Tibial nerve (tissue), 4 donors: ENCODE results near the gene TBC1D14. TPM values are rescaled to one million over a fixed set of nuclear protein-coding genes. Genes with fewer than 3 reads are reported as not detected.

ENCODE experiments used
- DNase-seq, 2 donors: peaks; one replicate each; pipeline ENCODE4 v3.0.0-alpha.2; 2019; ENCODE audit warnings: low spot score in 2 of 2
- H3K27ac ChIP-seq, 4 donors: fragments of 200-600 bp; sonication (generic) in 3 of 4; one replicate each; pipeline ENCODE4 v1.5.1; 2017 to 2019; ENCODE audit warnings: mild to moderate bottlenecking in 1 of 4
- H3K27me3 ChIP-seq, 2 donors: fragments of 200-600 bp; sonication (generic) in 1 of 2; one replicate each; pipeline versions ENCODE4 v1.5.1 to v1.6.0; 2017 to 2019
- H3K36me3 ChIP-seq, 3 donors: fragments of 200-600 bp; sonication (generic); one replicate each; pipeline ENCODE4 v1.5.1; 2018 to 2019
- H3K4me1 ChIP-seq, 4 donors: fragments of 200-600 bp; sonication (generic) in 3 of 4; one replicate each; pipeline ENCODE4 v1.5.1; 2017 to 2019
- H3K4me3 ChIP-seq, 4 donors: fragments of 200-600 bp; sonication (generic) in 3 of 4; one replicate each; pipeline ENCODE4 v1.5.1; 2017 to 2019; ENCODE audit warnings: mild to moderate bottlenecking in 1 of 4, moderate library complexity in 1 of 4
- H3K9me3 ChIP-seq, 4 donors: fragments of 200-600 bp; sonication (generic) in 3 of 4; one replicate each; pipeline ENCODE4 v1.5.1; 2017 to 2019
- EP300 ChIP-seq, 2 donors: sonication (generic); formaldehyde crosslinking; IDR thresholded peaks; one replicate each; pipeline ENCODE4 v1.6.1; 2017; ENCODE audit warnings: antibody characterized with exemption in 2 of 2, mild to moderate bottlenecking in 1 of 2
- POLR2A ChIP-seq, 2 donors: fragments of 450-650 bp; IDR thresholded peaks; one replicate each; pipeline ENCODE4 v1.6.1; 2017; ENCODE audit warnings: antibody characterized with exemption in 2 of 2, mild to moderate bottlenecking in 2 of 2, moderate library complexity in 2 of 2
- WGBS, 2 donors: methylation state at CpG; one replicate each; pipeline ENCODE4 v1.1.5; 2018; 5-methylcytosine and 5-hydroxymethylcytosine counted together
- total RNA-seq, 4 donors: library from RNA; depleted of rRNA; stranded (reverse); fragments of >200 nt; gene quantifications; one replicate each; pipeline ENCODE4 v1.1.0, GENCODE V29; 2016
- TF ChIP-seq, protein P1 (sequence below), 5 experiments: fragments of 200-600 bp in 3 of 5; fragments of 450-650 bp in 2 of 5; sonication (generic) in 3 of 5; IDR thresholded peaks; one replicate each; pipeline ENCODE4 v1.5.1; 2016 to 2019; ENCODE audit warnings: antibody characterized with exemption in 5 of 5, mild to moderate bottlenecking in 3 of 5, moderate library complexity in 2 of 5

TBC1D14 gene
- total RNA-seq, 4 donors from 2014 or later: 46.9 to 65.7 (median 51.3) TPM

DNA sequence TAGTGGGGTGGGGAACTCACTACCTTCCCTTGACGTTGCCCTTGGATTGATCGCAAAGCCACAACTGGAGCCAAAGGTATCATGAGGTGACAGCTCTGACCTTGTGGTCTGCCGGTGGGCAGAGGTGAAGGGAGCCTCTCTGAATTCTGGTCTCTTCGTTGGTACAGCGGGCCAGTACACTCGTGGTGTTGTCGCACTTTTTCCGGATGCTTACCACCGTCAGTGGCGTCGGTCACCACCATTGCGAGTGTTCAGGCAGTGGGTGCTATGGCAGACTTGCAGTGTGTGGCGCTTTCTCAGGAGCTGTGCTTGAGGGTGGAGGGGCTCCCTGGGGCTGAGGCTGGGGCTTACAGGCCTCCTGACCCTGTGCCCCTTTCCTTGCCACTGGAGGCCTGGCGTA is 163.4 kb downstream of the TBC1D14 start:
- Histone ChIP-seq H3K4me1 (peaks cover 0 to 22% (median 8%) of the 10 kb centered on the region in 4 donors), H3K9me3 (no peaks in the 10 kb centered on the region), H3K4me3 (no peak overlapping the region), H3K27ac (no peak overlapping the region), H3K36me3 (no peaks in the 10 kb centered on the region), H3K27me3 (no peaks in the 10 kb centered on the region)
- no peak for TF ChIP-seq EP300 (IDR thresholded peaks at IDR 0.05)
- no peak for TF ChIP-seq POLR2A (IDR thresholded peaks at IDR 0.05)
- TF ChIP-seq, protein P1, sequence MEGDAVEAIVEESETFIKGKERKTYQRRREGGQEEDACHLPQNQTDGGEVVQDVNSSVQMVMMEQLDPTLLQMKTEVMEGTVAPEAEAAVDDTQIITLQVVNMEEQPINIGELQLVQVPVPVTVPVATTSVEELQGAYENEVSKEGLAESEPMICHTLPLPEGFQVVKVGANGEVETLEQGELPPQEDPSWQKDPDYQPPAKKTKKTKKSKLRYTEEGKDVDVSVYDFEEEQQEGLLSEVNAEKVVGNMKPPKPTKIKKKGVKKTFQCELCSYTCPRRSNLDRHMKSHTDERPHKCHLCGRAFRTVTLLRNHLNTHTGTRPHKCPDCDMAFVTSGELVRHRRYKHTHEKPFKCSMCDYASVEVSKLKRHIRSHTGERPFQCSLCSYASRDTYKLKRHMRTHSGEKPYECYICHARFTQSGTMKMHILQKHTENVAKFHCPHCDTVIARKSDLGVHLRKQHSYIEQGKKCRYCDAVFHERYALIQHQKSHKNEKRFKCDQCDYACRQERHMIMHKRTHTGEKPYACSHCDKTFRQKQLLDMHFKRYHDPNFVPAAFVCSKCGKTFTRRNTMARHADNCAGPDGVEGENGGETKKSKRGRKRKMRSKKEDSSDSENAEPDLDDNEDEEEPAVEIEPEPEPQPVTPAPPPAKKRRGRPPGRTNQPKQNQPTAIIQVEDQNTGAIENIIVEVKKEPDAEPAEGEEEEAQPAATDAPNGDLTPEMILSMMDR (IDR thresholded peaks at IDR 0.05): no peak
- 91 to 95% methylated on average over 12 to 13 of the region's 14 CpGs for WGBS, 2 donors
- DNase-seq: no peak

DNA sequence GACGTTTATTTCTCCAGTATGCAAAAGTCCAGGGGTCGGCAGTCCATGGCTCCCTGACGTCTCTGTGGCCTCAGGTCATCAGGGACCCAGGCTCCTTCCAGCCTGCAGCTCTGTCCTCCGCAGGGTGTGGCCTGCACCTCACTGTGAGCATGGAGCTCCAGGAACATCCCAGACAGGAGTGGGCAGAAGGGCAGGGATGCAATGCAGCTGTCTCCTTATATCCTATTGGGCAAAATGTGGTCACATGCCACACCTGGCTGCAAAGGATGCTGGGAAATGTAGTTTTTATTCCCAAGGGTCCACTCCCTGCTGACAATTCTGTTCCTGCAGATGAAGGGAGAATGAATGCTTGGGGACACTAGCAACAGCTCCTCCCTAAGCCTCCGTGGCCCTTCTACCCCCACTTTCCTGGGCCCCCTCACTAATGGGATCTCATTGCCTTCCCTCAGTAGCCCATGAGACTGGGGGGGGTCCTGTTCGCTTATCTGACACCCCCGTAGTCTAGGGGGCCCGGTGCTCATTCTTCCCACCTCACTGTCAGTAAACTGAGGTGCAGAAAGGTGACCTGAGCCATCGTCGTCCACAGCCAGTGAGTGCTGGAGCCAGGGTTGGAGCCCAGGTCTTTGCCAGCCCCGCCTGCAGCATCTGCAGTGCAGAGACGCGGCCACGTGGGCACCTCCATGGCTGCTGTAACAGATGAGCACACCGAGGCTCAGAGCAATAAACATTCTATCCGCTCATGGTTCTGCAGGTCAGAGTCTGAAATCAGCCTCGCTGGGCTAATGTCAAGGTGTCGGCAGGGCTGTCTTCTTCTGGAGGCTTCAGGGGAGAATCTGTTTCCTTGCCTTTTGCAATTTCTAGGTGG is 164.1 kb downstream of the TBC1D14 start:
- 72 to 74% methylated on average over 17 to 18 of the region's 18 CpGs for WGBS, 2 donors
- Histone ChIP-seq H3K36me3 (no peaks in the 10 kb centered on the region), H3K4me3 (no peak overlapping the region), H3K27ac (no peak overlapping the region), H3K27me3 (no peaks in the 10 kb centered on the region), H3K4me1 (peaks cover 0 to 21% (median 7%) of the 10 kb centered on the region in 4 donors), H3K9me3 (no peaks in the 10 kb centered on the region)
- TF ChIP-seq, protein P1 (IDR thresholded peaks at IDR 0.05): no peak
- TF ChIP-seq EP300 (IDR thresholded peaks at IDR 0.05) (no peak), POLR2A (IDR thresholded peaks at IDR 0.05) (no peak)
- DNase-seq: peak in 1 of 2 donors; percentile 35

DNA sequence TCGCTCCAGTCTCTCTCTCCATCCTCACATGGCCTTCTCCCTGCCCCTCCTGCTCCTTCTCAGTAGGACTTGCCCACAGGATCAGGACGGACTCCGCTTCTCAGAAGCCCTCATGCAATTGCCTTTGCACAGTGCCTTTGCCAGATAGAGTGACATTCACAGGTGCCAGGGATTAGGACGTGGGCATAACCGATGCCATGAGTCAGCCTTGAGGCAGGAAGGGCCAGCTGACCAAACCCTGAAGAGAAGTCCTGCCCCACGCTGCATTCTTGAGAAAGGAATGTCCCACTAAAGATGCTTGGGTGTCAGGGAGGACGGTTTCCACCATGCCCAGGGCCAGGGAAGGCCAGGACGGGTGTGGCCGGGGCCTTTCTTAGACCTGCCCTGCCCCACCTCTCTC is 164.8 kb downstream of the TBC1D14 start:
- no peaks in the 10 kb centered on the region for H3K36me3 ChIP-seq
- no peak for TF ChIP-seq EP300 (IDR thresholded peaks at IDR 0.05)
- TF ChIP-seq, protein P1 (IDR thresholded peaks at IDR 0.05): no peak
- H3K4me1 ChIP-seq: peaks cover 0 to 15% (median 2%) of the 10 kb centered on the region in 4 donors
- no peaks in the 10 kb centered on the region for H3K27me3 ChIP-seq
- H3K27ac ChIP-seq: no peak overlapping the region
- 79% methylated on average over 9 of the region's 9 CpGs for WGBS, 2 donors
- peaks cover 0 to 2% (median 0%) of the 10 kb centered on the region in 4 donors for H3K9me3 ChIP-seq
- H3K4me3 ChIP-seq: no peak overlapping the region
- DNase-seq: no peak

DNA sequence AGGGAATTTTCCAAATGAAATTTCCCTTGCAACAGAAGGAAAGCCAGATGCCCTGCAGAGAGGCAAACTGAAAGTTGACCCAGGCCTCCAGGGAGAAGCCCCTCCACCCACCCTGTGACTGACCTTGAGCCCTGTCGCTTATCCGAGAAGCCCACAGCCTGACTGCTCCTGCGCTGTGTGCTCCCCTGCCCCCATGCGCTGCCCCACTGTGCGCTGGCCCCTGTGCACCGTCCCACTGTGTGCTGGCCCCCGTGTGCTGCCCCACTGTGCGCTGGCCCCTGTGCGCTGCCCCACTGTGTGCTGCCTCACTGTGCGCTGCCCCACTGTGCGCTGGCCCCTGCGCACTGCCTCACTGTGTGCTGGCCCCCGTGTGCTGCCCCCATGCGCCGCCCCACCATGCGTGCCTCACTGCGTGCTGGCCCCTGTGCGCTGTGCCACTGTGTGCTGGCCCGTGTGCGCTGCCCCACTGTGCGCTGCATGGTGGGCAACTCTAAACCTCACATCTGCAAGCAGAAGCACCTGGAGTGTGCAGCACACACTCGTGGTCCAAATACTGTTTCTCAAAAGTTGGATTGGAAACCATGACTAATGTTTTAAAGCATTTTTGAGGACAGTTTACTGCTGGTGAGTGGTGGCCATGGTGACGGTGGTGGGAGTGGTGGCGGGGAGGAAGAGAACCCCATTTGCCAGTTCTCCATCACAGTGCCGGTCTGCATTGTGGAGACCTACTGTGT is 166.5 kb downstream of the TBC1D14 start:
- peaks cover 0 to 5% (median 0%) of the 10 kb centered on the region in 4 donors for H3K4me1 ChIP-seq
- DNase-seq: no peak
- TF ChIP-seq, protein P1 (IDR thresholded peaks at IDR 0.05): no peak
- no peak for TF ChIP-seq EP300 (IDR thresholded peaks at IDR 0.05)
- TF ChIP-seq POLR2A (IDR thresholded peaks at IDR 0.05): no peak
- peak overlapping the region in 1 of 4 donors; percentile 63 for H3K27ac ChIP-seq
- no peak overlapping the region for H3K4me3 ChIP-seq
- WGBS, 2 donors: 78 to 81% methylated on average over 21 to 25 of the region's 25 CpGs
- no peaks in the 10 kb centered on the region for H3K27me3 ChIP-seq
- H3K36me3 ChIP-seq: no peaks in the 10 kb centered on the region
- peaks cover 0 to 6% (median 0%) of the 10 kb centered on the region in 4 donors for H3K9me3 ChIP-seq

DNA sequence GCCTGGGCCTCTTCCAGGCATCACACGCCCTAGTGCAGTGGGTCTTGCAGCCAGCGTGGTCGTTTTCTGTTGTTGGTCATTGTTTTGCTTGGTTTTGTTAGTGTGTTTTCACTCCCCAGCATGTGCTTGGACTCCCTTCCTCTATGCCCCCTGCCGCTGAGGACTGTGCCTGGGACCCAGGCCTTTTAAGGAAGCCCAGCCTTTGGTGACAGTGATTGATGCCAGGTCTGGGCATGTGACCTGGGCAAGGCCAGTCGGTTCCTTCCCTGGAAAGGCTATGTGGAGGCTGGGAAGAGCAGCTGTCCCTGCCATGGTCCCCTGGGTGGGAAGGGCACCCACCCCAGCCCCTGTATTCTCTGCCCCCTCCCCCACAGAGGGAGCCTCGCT is 167.1 kb downstream of the TBC1D14 start:
- no peak overlapping the region for H3K27ac ChIP-seq
- H3K36me3 ChIP-seq: no peaks in the 10 kb centered on the region
- H3K4me3 ChIP-seq: no peak overlapping the region
- no peaks in the 10 kb centered on the region for H3K27me3 ChIP-seq
- 70 to 76% methylated on average over 6 of the region's 6 CpGs for WGBS, 2 donors
- peaks cover 0 to 5% (median 0%) of the 10 kb centered on the region in 4 donors for H3K4me1 ChIP-seq
- peaks cover 0 to 6% (median 0%) of the 10 kb centered on the region in 4 donors for H3K9me3 ChIP-seq
- TF ChIP-seq POLR2A (IDR thresholded peaks at IDR 0.05) (no peak), EP300 (IDR thresholded peaks at IDR 0.05) (no peak)
- TF ChIP-seq, protein P1 (IDR thresholded peaks at IDR 0.05): no peak
- DNase-seq: no peak
